KBM-7 (cell line): ENCODE results near the gene CCT6B.

Source experiments
- DNase-seq: peaks from one replicate; pipeline ENCODE4 v3.0.0-alpha.2; 2015
- in situ Hi-C: fragments of 300-500 bp; cut with MboI; formaldehyde crosslinking; loops from 2 replicates; pipeline ENCODE4 v1.14.3; 2020; ENCODE audit warnings: low sequenced_read_pairs, low pct_unique_long_range_greater_than_20kb, mixed read lengths

CCT6B gene

GRCh38 chr17:34895383-34895782 lies 65.9 kb downstream of the CCT6B start:
- DNase-seq, result no peak
- in situ Hi-C loops, result no loop called here

DNA sequence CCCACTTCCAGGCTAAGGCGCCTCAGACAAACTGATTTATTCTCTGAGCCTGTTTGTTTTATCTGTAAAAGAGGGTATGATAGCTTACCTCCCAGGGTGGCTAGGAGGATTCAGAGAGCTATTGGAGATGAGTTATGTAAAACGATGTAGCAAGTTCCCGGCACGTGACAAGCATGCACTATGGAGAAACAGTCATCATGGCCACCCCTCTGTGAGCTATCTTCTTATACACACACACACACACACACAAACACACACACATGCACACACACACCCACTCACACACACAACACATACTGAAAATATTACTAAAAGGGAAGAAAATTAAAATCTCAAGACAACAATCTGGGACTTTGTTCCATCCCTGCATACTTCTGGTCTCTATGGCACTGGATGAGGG lies 66.3 kb downstream of the CCT6B start:
- no peak for DNase-seq
- in situ Hi-C loops, result no loop called here

DNA sequence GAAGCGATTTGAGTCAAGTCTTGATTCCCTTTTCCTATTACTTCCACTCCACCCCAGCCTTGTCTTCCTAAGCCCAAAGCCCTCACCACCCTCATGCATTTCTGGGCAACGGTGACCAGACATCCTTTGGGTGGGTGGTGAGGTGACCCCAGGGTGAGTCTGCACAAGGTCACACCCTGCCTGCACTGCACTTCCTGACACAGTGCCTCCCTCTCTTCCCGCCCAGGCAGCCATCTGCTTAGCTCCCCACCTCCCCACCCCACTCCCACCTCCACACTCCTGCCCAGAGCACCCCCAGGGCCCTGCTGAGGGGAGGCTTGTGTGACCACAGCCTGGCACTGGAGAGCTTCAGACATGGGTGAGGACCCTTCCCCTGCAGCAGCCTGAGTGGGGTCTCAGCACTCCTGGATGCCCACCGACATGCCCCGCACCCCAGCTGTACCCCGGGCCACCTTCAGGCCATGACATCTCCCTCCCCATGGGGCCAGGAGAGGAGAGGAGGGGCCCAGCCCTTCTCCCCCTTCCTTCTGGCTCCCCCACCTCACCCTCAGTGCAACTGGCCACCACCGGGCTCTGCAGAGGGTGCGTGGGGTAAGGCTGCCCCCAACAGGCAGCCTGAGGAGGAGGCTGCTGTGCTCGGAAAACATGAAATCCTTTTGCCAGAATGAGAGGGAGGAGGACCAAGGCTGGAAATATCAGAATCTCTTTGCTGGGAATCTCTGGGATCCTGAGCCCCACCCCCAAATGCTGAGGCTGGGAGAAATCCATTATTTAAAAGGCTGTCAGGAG lies 68.6 kb downstream of the CCT6B start:
- in situ Hi-C loops, result no loop called here
- DNase-seq, result peak; percentile 34

DNA sequence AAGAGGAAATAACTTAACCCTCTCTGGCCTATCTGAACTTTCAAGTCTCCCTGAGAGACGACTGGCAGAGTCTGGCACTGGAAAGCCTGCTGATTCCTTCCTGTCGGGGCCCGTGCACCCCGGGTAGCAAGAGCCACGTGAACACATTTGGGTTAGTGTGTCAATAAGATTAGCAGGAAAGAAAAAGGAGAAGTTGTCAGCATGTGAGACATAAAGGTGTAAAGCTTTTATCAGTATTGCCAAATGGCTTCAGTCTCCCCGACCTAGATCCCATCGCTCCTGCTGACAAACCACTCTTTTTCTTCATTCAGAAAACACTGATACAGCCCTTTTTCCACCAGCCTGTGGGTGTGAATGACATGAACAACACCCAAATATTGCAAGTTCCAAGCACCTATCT lies 74.4 kb downstream of the CCT6B start:
- in situ Hi-C loops, result no loop called here
- peak; percentile 70 for DNase-seq

DNA sequence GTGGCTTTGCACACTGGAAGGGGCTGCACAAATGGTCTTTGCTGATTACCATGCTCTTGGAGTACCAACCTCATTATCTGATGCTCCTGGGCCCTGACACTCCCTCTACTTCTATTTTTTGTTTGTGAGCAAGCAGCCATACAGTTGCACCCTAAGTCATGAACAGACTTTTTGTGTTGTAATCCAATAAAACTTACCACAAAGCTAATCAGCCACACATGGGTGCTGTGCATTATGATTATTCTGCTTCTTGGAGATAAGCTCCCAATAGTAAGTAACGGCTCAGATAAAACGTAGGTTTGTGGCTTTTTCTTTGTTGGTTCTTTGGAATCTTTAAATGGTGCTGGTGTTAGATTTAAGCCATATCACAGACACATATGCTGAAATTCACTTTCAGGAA lies 76.2 kb downstream of the CCT6B start:
- DNase-seq, result peak; percentile 20
- in situ Hi-C loops, result no loop called here

- in situ Hi-C loops, result no loop called here
- DNase-seq, result no peak
Observed at GRCh38 chr17:34884597-34884996, 76.7 kb downstream of the CCT6B start.

DNA sequence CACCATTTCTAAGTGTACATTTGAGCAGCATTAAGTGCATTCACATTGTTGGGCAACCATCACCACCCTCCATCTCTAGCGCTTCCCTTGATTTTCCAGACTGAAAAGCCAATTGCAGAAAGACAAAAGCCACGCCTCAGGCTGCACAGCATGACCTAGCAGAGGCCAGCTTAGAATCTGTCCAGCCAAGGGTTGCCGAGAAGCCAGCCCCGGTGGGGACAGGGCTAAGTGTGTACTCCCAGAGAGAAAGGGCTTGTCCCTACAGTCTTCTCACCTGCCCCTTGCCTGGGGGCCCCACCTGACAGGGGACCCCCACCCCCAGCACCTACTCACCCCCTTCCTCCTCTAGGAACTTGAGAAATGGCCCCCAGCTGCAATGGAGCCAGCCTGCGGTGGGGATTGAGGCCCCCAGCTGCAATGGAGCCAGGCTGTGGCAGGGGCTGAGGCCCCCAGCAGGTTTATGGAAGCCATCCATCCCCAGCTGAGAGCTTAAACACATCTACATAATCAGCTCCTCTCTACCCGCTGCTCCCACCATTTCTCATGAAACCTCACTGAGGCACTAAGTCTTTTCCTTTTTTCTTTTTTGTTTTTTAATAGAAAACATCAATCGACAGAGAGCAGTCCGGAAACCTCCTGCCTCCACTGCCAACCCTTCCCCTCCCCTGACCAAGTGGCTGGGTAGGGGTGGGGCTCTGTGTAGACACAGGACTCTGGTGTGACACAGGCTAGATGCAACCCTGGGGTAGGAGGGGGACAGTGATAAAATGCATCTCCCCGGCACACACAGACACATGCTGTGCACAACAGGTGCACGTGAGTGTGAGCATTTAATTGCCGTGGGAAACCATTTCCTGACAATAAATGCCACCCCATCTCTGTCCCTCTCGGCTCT lies 77.9 kb downstream of the CCT6B start:
- in situ Hi-C loops, result no loop called here

GRCh38 chr17:34879146-34879545 lies 82.1 kb downstream of the CCT6B start:
- no peak for DNase-seq
- in situ Hi-C loops, result no loop called here

More for the DNA sequence above, 77.9 kb downstream of the CCT6B start:
- DNase-seq, result no peak
